NCI-H128 (cell line): ENCODE data around the gene MEPCE.

Experiments
- DNase-seq: peaks from one replicate; lab custom pipeline; 2025; ENCODE audit not compliant: unreplicated experiment; lab: John Stamatoyannopoulos, UW

Gene MEPCE

GRCh38 chr7:100402241-100402640, 27.4 kb upstream of the MEPCE start:
- DNase-seq: no peak

GRCh38 chr7:100406767-100407166, 22.9 kb upstream of the MEPCE start:
- DNase-seq: no peak

- DNase-seq: no peak
Measured at GRCh38 chr7:100407285-100408180, 22.1 kb upstream of the MEPCE start.

GRCh38 chr7:100411101-100411500, 18.5 kb upstream of the MEPCE start:
- no peak for DNase-seq

GRCh38 chr7:100413346-100413745, 16.3 kb upstream of the MEPCE start:
- no peak for DNase-seq

- DNase-seq: no peak
Measured at GRCh38 chr7:100413889-100414288, 15.7 kb upstream of the MEPCE start.

GRCh38 chr7:100415448-100415847, 14.2 kb upstream of the MEPCE start:
- no peak for DNase-seq

- no peak for DNase-seq
Measured at GRCh38 chr7:100418930-100419659, 10.5 kb upstream of the MEPCE start.

GRCh38 chr7:100419660-100420226, 9.9 kb upstream of the MEPCE start:
- DNase-seq: no peak

GRCh38 chr7:100423315-100423714, 6.3 kb upstream of the MEPCE start:
- no peak for DNase-seq

GRCh38 chr7:100425347-100425746, 4.3 kb upstream of the MEPCE start:
- no peak for DNase-seq

- no peak for DNase-seq
Measured at GRCh38 chr7:100426516-100426915, 3.1 kb upstream of the MEPCE start.

GRCh38 chr7:100427762-100428198, 1.9 kb upstream of the MEPCE start:
- no peak for DNase-seq

GRCh38 chr7:100428199-100428966, 1.2 kb upstream of the MEPCE start, which contains the start of gene ZCWPW1:
Gene ZCWPW1, minus strand, starts transcription at chr7:100428703. Its CDS starts 8,054 bp downstream, at chr7:100420649.
- DNase-seq: peak; percentile 84

- peak; percentile 96 for DNase-seq
Measured at GRCh38 chr7:100428967-100429636, 529 bp upstream of the MEPCE start.

- no peak for DNase-seq
Measured at GRCh38 chr7:100430493-100431285, 1.1 kb downstream of the MEPCE start.

GRCh38 chr7:100431286-100431735, 1.7 kb downstream of the MEPCE start:
- no peak for DNase-seq

GRCh38 chr7:100432053-100432452, 2.4 kb downstream of the MEPCE start:
- no peak for DNase-seq

GRCh38 chr7:100432621-100433275, 3.1 kb downstream of the MEPCE start:
- DNase-seq: no peak
